Measurements from ENCODE around the gene B3GNT5.

B3GNT5 gene

GRCh38 chr3:183296944-183297343, 43.9 kb downstream of the B3GNT5 start:
- DNase-seq = no peak

GRCh38 chr3:183298701-183299153, 45.7 kb downstream of the B3GNT5 start:
- DNase-seq = no peak

GRCh38 chr3:183299976-183300375, 46.9 kb downstream of the B3GNT5 start:
- no peak for DNase-seq

- no peak for DNase-seq
These were observed 48.0 kb downstream of the B3GNT5 start for GRCh38 chr3:183300996-183301562.

- DNase-seq = no peak
These were observed 49.0 kb downstream of the B3GNT5 start for GRCh38 chr3:183301937-183302580.

- no peak for DNase-seq
These were observed 50.6 kb downstream of the B3GNT5 start for GRCh38 chr3:183303690-183304089.

GRCh38 chr3:183306798-183307671, 54.0 kb downstream of the B3GNT5 start:
- DNase-seq = peak; percentile 46

- DNase-seq = no peak
These were observed 54.7 kb downstream of the B3GNT5 start for GRCh38 chr3:183307749-183308148.

- no peak for DNase-seq
These were observed 55.7 kb downstream of the B3GNT5 start for GRCh38 chr3:183308751-183309150.

- DNase-seq = no peak
These were observed 56.2 kb downstream of the B3GNT5 start for GRCh38 chr3:183309276-183309675.

- no peak for DNase-seq
These were observed 57.9 kb downstream of the B3GNT5 start for GRCh38 chr3:183310936-183311335.

GRCh38 chr3:183312433-183312832, 59.4 kb downstream of the B3GNT5 start:
- DNase-seq = no peak

GRCh38 chr3:183313351-183313750, 60.3 kb downstream of the B3GNT5 start:
- DNase-seq = no peak

GRCh38 chr3:183313764-183314163, 60.7 kb downstream of the B3GNT5 start:
- DNase-seq = no peak

GRCh38 chr3:183315739-183316138, 62.7 kb downstream of the B3GNT5 start:
- DNase-seq = no peak

- DNase-seq = no peak
These were observed 64.2 kb downstream of the B3GNT5 start for GRCh38 chr3:183317271-183317670.

- DNase-seq = no peak
These were observed 65.1 kb downstream of the B3GNT5 start for GRCh38 chr3:183317886-183318865.

- DNase-seq = no peak
These were observed 65.8 kb downstream of the B3GNT5 start for GRCh38 chr3:183318877-183319276.

- no peak for DNase-seq
These were observed 66.3 kb downstream of the B3GNT5 start for GRCh38 chr3:183319371-183319770.

All from DMS79 (cell line).